Adrenal gland (tissue), 12 donors: ENCODE data around the gene FKRP. TPM values are rescaled to one million over a fixed set of nuclear protein-coding genes. Genes with fewer than 3 reads are reported as not detected.

Experiments
- DNase-seq, 7 donors: peaks; one replicate each; pipeline ENCODE4 v3.0.0-alpha.2; 2019 to 2020
- H3K27ac ChIP-seq, 5 donors: fragments of 200-600 bp; sonication (generic) in 4 of 5; 1 replicate in 3 of 5; 2 replicates in 2 of 5; pipeline versions ENCODE4 v1.5.1 to v1.8.0; 2016 to 2020; ENCODE audit warnings: mild to moderate bottlenecking in 1 of 5
- H3K27me3 ChIP-seq: fragments of 200-600 bp; 2 replicates; pipeline ENCODE4 v1.8.0; 2021
- H3K36me3 ChIP-seq, 2 donors: fragments of 200-600 bp; replicated peaks in 1 of 2; 1 replicate in 1 of 2; 2 replicates in 1 of 2; pipeline versions ENCODE4 v1.5.1 to v1.8.0; 2018 to 2022
- H3K4me1 ChIP-seq, 2 donors: fragments of 200-600 bp; replicated peaks in 1 of 2; 1 replicate in 1 of 2; 2 replicates in 1 of 2; pipeline versions ENCODE4 v1.5.1 to v1.8.0; 2018 to 2021
- H3K4me3 ChIP-seq, 4 donors: fragments of 200-600 bp; sonication (generic) in 3 of 4; one replicate each; pipeline ENCODE4 v1.5.1; 2016 to 2018
- H3K9me3 ChIP-seq, 3 donors: fragments of 200-600 bp; sonication (generic) in 1 of 3; replicated peaks in 1 of 3; 1 replicate in 2 of 3; 2 replicates in 1 of 3; pipeline versions ENCODE4 v1.5.1 to v1.8.0; 2016 to 2021
- POLR2A ChIP-seq, 2 donors: fragments of 450-650 bp; IDR thresholded peaks; one replicate each; pipeline ENCODE4 v1.6.1; 2017; ENCODE audit warnings: antibody characterized with exemption in 2 of 2, mild to moderate bottlenecking in 2 of 2, moderate library complexity in 1 of 2
- WGBS, 4 donors: extraction: QIAGEN DNeasy Blood & Tissue Kit in 2 of 4; methylation state at CpG; one replicate each; pipeline versions ENCODE4 v1.1.5 to v1.1.7; 2013 to 2017; 5-methylcytosine and 5-hydroxymethylcytosine counted together
- intact Hi-C, 2 donors: fragments of 100-400 bp; cut with DNase I; formaldehyde crosslinking; loops; one replicate each; pipeline versions ENCODE4 v1.14.1 to v1.15.0; 2022 to 2023
- polyA plus RNA-seq, 3 donors: library from polyadenylated mRNA; stranded (reverse); fragments of 200-250 nt in 2 of 3; fragments of 350-450 nt in 1 of 3; fragmentation: Illumina TruSeq in 1 of 3; extraction: RNeasy Lipid Tissue Mini Kit (QIAGEN cat#74804) in 1 of 3; gene quantifications; one replicate each; pipeline ENCODE4 v1.2.3, GENCODE V29; 2013 to 2014
- total RNA-seq, 9 donors: library from RNA; depleted of rRNA in 4 of 9; stranded (reverse); fragments of >200 nt in 4 of 9; fragments of 120-200 nt in 1 of 9; fragmentation: NEBNext Ultra II Directional in 1 of 9; extraction: Animal tissue kit (Norgen Biotek cat#: 25700) in 1 of 9; gene quantifications; one replicate each; pipeline versions ENCODE4 v1.1.0 to v1.2.4, GENCODE V29; 2013 to 2023
- TF ChIP-seq, protein P1 (sequence below), 6 experiments: fragments of 450-650 bp in 4 of 6; fragments of 200-600 bp in 2 of 6; sonication (generic) in 1 of 6; IDR thresholded peaks; 1 replicate in 5 of 6; 2 replicates in 1 of 6; pipeline versions ENCODE4 v1.5.1 to v1.8.0; 2016 to 2021; ENCODE audit warnings: antibody characterized with exemption in 6 of 6, mild to moderate bottlenecking in 2 of 6, moderate library complexity in 1 of 6
- donor health status: healthy with polysubstance abuse.
- donor health status: Bipolar disorder and iron deficiency.
- donor health status: DM: yes; HTN: yes; CAD: no.
- donor health status: DM: no; HTN: no; CAD: no.
- donor health status: DM: no; HTN: no; CAD: no.
- donor health status: DM: yes; HTN: yes; CAD: no.

Gene FKRP
- total and polyA plus RNA-seq, 12 donors, result 5.5 to 31.2 (median 16.7) TPM

DNA sequence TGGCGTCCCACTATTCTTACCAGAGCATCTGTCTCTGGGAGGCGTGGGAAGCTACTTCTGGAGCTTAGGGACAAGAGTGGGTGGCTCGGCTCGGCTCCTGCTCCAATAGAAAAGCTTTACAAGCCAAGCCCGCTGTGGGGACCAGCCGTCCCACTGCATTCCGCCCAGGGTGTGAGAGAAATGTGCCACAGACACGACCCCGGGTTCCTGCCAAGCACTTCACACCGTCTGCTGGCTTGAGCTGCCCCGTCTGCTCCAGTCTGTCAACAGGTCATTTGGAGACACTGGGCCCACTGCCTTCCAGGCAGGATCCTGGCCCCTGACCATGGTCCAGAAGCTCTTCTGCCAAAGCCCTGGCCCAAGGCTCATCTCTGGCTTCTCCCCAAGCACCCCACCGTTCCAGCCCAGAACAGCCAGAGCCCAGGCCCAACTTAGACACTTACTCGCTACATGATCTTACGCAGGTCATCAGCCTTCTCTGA is 6.5 kb upstream of the FKRP start:
- Histone ChIP-seq H3K4me1 (peaks cover 9 to 54% of the 10 kb centered on the region in 2 donors), H3K36me3 (peaks cover 0 to 8% of the 10 kb centered on the region in 2 donors), H3K4me3 (no peak overlapping the region), H3K9me3 (no peaks in the 10 kb centered on the region), H3K27me3 (no peaks in the 10 kb centered on the region), H3K27ac (peak overlapping the region in 1 of 5 donors; percentile 20)
- no peak for TF ChIP-seq POLR2A (IDR thresholded peaks at IDR 0.05)
- TF ChIP-seq, protein P1, sequence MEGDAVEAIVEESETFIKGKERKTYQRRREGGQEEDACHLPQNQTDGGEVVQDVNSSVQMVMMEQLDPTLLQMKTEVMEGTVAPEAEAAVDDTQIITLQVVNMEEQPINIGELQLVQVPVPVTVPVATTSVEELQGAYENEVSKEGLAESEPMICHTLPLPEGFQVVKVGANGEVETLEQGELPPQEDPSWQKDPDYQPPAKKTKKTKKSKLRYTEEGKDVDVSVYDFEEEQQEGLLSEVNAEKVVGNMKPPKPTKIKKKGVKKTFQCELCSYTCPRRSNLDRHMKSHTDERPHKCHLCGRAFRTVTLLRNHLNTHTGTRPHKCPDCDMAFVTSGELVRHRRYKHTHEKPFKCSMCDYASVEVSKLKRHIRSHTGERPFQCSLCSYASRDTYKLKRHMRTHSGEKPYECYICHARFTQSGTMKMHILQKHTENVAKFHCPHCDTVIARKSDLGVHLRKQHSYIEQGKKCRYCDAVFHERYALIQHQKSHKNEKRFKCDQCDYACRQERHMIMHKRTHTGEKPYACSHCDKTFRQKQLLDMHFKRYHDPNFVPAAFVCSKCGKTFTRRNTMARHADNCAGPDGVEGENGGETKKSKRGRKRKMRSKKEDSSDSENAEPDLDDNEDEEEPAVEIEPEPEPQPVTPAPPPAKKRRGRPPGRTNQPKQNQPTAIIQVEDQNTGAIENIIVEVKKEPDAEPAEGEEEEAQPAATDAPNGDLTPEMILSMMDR (IDR thresholded peaks at IDR 0.05), result no peak
- WGBS, 4 donors, result 66 to 81% (median 66%) methylated on average over 5 to 14 of the region's 14 CpGs
- DNase-seq, result peak in 2 of 7 donors; percentile 11 to 21
- intact Hi-C loops, result loop anchor here in 1 of 2 donors (5.0 kb wide), 1 partner anchor 37 kb away; no protein-coding TSS in a partner anchor

DNA sequence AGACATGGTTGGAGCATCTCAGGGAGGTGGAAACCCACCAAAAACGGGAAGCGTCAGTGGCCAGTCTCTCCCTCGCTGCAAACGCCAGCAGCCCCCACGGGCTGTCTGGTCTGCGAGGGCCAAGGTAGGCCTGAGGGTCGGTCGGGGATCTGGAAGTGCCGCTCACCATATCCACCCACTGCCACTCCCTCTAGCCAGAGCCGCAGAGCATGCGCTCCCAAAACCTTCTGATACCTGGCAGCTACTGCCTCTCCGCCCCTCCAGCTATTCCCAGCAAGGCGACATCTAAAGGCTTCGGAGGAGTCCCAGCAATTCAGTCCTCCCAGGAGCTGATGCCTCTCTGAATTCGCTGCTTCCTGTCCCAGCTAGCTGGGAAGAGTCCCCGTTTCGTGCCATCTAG is 4.4 kb upstream of the FKRP start:
- DNase-seq, result no peak
- intact Hi-C loops, result no loop called here
- no peaks in the 10 kb centered on the region for H3K27me3 ChIP-seq
- no peaks in the 10 kb centered on the region for H3K9me3 ChIP-seq
- H3K4me1 ChIP-seq, result peaks cover 14 to 58% of the 10 kb centered on the region in 2 donors
- no peak overlapping the region for H3K27ac ChIP-seq
- WGBS, 4 donors, result 69 to 89% (median 83%) methylated on average over 13 to 17 of the region's 17 CpGs
- TF ChIP-seq, protein P1 (IDR thresholded peaks at IDR 0.05), result no peak
- TF ChIP-seq POLR2A (IDR thresholded peaks at IDR 0.05), result no peak
- no peak overlapping the region for H3K4me3 ChIP-seq
- peaks cover 0 to 6% of the 10 kb centered on the region in 2 donors for H3K36me3 ChIP-seq

DNA sequence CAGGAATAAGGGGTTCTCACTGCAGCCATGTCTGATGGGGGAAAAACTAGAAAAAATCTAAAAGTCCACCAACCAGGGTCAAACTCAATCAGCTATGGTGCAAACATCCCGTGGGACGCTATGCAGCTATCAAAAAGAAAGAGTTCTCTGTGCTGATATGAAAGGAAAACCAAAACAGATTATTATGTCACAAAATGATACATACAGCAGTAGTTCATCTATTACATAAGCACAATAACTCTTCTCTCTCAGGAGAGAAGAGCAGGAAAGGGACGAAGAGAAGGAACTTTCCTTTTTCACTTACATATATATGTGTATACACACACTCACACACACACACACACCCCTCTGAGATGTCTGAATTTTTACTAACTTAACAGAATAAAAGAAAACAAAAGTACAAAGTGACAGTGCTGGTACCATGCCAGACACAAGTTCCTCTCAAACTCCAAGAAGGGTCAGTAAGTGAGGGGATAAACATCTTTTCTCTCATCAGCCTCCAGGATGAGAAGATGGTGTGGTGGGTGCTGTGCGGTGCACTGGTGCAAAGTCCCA is 2.9 kb upstream of the FKRP start:
- 42 to 51% (median 46%) methylated on average over 4 of the region's 4 CpGs for WGBS, 4 donors
- Histone ChIP-seq H3K4me1 (peaks cover 10 to 53% of the 10 kb centered on the region in 2 donors), H3K27ac (no peak overlapping the region), H3K36me3 (peaks cover 0 to 2% of the 10 kb centered on the region in 2 donors), H3K27me3 (no peaks in the 10 kb centered on the region), H3K9me3 (no peaks in the 10 kb centered on the region), H3K4me3 (no peak overlapping the region)
- TF ChIP-seq POLR2A (IDR thresholded peaks at IDR 0.05), result no peak
- TF ChIP-seq, protein P1 (IDR thresholded peaks at IDR 0.05), result no peak
- DNase-seq, result no peak
- intact Hi-C loops, result no loop called here

DNA sequence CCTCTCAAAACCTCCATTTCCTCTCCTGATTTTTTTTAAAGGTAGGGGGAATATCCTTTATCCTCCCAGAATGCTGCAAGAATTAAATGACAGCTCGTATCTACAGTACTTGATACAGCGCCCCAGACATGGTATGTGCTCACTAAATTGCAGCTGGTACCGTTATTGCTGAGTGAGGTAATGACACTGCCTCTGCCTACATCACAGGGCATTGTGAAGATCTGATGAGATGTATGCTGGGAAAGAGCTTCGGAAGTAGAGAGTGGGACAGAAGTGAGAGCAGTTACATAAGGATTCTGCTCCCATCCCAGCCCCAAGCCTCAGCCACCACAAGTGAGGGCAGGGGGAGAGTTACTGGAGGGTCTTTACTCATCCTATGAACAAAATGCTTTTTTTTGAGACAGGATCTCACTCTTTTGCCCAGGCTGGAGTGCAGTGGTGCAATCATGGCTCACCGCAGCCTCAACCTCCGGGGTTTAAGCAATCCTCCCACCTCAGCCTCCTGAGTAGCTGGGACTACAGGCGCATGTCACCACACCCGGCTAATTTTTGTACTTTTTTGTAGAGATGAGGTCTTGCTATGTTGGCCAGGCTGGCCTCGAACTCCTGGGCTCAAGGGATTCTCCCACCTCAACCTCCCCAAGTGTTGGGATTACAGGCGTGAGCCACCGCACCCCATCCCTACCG is 1.7 kb upstream of the FKRP start:
- no peaks in the 10 kb centered on the region for H3K27me3 ChIP-seq
- no peaks in the 10 kb centered on the region for H3K9me3 ChIP-seq
- 83 to 92% (median 86%) methylated on average over 12 of the region's 12 CpGs for WGBS, 4 donors
- H3K36me3 ChIP-seq, result peaks cover 0 to 6% of the 10 kb centered on the region in 2 donors
- DNase-seq, result no peak
- H3K4me3 ChIP-seq, result no peak overlapping the region
- H3K4me1 ChIP-seq, result peaks cover 10 to 53% of the 10 kb centered on the region in 2 donors
- TF ChIP-seq, protein P1 (IDR thresholded peaks at IDR 0.05), result no peak
- no peak for TF ChIP-seq POLR2A (IDR thresholded peaks at IDR 0.05)
- no peak overlapping the region for H3K27ac ChIP-seq
- intact Hi-C loops, result no loop called here
